Measurements from ENCODE around the gene FHDC1.

FHDC1 gene

GRCh38 chr4:153005899-153006381, 69.8 kb downstream of the FHDC1 start:
- DNase-seq (ENCODE audit: low spot score): no peak

GRCh38 chr4:153008578-153009199, 72.6 kb downstream of the FHDC1 start:
- DNase-seq (ENCODE audit: low spot score): no peak

GRCh38 chr4:153010146-153010545, 74.0 kb downstream of the FHDC1 start:
- no peak for DNase-seq (ENCODE audit: low spot score)

DNA sequence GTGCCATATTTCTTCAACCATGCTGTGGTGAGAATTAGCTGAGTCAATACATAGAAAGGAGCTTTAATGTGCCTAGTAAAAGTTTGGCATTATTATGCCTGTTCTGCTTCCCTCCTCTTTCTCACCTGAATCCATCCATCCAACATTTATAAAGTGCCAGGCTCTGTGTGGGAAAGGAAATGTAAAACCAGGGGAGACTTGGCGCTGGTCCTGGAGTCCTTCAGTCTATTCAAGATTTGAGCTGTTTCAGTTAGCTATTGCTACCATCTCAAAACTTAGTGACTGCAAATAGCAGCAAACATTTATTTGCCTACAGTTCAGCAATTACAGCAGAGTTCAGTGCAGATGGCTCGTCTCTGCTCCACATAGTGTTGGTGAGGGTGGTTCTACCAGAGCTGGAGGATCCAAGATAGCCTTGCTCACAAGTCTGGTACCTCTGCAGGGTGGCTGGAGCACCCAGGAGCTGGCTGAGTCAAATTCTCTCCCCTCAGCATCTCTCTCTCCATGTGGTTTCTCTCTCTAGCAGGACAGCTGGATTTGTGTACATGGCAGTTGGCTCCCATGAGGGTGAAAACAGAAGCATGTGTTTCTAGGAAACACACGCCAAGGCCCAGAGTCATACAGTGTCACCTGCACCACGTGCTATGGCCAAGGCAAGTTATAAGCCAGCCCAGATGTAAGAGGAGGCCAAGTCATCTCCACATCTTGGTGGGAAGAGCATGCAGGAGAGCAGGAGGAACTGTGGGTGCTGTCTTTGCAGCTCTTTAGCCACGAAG, 77.3 kb downstream of the FHDC1 start:
- no peak for DNase-seq (ENCODE audit: low spot score)

DNA sequence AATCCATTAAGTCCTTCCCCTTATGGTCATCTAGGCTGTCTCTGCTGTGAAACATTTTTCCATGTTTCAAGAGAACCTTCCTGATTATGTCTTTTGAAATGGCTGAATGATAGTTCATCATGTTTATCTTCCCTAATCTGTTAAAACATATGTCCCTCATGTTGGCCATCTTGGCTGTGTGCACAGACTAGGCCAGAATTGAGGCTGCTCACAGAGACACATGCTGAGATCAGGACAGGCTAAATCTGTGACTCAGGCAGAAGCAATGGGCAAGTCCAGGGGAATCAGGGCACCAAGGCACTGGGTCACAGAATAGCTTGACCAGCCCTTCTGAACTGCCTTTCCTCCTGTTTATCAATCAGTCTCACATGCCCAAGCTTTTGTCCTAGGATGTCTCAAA, 78.3 kb downstream of the FHDC1 start:
- no peak for DNase-seq (ENCODE audit: low spot score)

DNA sequence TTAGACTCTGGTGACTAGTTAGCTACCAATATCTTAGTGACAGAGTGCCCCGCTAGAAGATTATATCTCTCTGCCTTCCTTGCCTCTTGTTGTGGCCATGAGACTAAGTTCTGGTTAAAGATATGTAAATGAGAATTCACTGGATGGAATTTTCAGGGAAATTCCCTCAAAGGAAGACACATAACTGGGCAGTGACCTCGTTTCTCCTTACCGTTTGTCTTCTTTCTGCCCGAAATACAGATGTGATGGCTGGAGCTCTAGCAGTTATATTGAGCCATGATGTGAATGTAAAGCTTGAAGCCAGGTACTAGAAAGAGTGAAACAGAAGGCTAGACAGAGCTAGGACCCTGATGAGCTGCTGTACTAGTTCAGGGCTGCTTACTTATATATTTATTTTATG, 80.5 kb downstream of the FHDC1 start:
- DNase-seq (ENCODE audit: low spot score): no peak

- no peak for DNase-seq (ENCODE audit: low spot score)
Observed at GRCh38 chr4:153018031-153018430, 81.9 kb downstream of the FHDC1 start.

DNA sequence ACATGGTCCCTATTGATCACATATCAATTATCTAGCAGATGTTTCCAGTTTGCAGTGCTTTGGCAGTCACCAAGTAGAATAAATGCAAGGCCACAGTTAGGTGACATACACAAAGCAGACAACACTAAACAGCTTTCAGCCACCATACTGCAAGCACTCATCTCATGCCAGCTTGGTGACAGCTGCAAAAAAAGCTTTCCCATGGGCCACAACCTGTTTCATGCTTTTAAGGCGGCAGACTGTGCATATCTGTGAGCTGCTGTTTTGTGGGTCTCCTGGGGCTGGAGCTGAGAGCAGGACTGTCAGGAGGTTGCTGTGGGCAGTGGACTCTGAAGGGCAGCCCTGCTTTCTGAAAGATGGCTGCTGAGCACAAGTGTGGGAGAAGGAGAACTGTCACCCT, 82.6 kb downstream of the FHDC1 start:
- no peak for DNase-seq (ENCODE audit: low spot score)

DNA sequence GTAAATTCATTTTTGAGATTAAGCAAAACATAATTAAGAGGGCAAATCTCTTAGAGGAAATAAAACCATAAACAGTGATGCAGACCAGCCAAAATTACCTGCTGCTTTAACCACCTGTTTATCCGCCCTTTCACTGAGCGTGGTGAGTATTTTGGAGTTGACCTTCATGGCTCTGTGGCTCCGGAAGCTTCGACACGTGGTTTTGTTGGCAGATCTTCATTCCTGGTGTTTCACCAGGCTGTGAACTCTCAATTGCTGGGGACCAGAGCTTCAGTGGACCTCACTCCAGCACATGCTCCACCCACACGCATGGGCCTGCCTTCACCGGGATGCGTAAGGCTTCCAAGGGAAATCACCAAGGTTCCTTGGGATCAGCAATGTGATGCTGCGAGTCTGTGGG, 83.8 kb downstream of the FHDC1 start:
- no peak for DNase-seq (ENCODE audit: low spot score)

- DNase-seq (ENCODE audit: low spot score): no peak
Observed at GRCh38 chr4:153020457-153020856, 84.3 kb downstream of the FHDC1 start.

- no peak for DNase-seq (ENCODE audit: low spot score)
Observed at GRCh38 chr4:153021276-153021675, 85.2 kb downstream of the FHDC1 start.

DNA sequence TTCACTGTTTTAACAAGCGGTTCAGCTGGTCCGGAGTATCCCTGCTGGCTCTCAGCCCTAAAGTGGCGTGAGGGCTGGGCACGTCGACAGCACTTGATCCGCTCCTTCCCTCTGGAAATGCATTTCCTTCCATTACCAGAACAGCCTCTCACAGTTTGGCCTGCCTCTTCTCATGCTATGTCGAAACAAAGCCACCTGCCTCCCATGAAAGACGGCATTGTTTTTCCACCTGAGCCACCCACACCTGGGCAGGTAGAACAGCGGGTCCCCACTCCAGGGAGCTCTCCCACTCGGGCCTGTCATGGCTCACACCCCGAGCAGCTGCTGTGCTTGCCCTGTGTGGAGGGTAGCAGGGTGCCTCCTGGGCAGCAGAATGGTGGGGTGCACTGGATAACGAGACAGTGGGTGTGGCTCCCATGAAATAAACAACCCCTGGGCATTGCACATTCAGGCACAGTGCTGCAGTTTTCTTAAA, 86.2 kb downstream of the FHDC1 start:
- DNase-seq (ENCODE audit: low spot score): no peak

- DNase-seq (ENCODE audit: low spot score): no peak
Observed at GRCh38 chr4:153023139-153023538, 87.0 kb downstream of the FHDC1 start.

DNA sequence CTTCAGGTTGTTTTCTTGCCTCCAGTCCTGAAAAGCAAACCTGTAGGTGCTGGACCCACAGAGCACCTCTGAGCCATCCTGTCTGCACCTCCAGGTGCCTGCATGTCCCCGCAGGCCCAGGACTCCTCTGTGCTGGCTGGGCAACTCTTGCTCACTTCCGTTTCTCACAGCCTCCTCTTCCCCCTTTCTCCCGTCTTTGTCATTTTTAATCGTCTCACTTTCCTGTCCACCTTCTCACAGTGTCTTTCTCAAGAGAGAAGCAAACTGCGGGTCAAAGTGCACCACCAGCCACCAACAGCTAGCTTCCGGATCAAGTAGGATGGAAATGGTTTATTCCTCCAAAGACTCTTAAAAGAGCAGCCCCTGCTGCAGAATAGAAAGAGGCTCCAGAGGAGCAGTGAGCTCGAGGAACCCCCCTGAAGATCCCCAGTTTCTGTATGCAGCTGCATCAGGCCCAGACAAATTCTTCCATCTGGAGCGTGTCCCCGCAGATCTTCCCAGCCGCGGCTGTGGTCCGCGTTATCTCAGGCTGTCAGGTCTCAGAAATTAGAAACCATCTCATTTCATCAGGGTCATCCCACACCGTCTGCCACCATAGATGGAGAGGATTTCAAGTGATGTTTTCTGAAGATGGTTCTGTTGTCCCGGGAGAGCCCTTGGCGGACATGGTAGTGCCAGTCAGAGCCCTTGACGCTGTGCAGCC, 87.7 kb downstream of the FHDC1 start:
- no peak for DNase-seq (ENCODE audit: low spot score)

- DNase-seq (ENCODE audit: low spot score): no peak
Observed at GRCh38 chr4:153024466-153024865, 88.3 kb downstream of the FHDC1 start.

DNA sequence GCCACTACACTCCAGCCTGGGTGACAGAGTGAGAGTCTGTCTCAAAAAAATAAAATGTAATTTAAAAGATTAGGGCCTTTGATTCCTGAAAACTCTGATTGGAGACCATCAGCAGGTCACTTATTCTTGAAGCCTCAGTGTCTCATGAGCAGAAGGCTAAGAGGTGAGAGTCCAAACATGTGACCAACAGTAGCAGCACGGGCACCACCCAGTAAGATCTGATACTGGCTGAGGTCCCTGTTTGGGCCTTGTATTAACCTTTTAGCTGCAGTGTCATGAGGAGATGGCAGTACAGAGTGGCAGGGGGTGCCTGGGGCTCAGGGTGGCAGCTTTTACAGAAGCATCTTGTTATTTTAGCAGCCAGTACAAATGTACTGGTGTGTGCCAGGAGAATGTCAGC, 89.3 kb downstream of the FHDC1 start:
- DNase-seq (ENCODE audit: low spot score): no peak

DNA sequence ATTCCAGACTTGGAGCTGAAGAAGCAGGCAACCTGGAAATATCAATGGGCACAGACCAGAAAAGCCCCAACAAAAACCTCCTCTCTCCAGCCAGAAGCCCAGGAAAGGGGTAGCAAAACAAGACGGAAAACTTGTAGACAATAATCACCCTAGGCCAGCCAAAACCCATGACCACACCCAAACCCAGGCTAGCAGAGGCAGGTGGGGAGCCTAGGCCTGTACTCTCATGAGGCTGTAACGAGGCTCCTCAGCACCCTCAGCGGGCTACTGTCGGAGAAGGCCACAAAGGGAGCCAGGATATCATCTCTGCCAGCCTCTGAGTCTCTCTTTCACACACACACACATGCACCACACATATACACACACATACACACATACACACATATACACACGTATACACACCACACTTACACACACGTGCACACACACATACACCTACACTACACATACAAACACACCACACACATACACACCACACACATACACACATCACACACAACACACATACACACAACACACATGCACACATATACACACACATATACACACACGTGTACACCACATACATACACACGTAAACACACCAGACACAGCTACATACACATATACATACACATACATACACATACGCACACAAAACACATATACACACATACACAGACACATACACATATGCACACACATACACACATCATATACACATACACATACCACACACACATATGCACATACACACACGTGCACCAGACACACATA, 90.6 kb downstream of the FHDC1 start:
- no peak for DNase-seq (ENCODE audit: low spot score)

DNA sequence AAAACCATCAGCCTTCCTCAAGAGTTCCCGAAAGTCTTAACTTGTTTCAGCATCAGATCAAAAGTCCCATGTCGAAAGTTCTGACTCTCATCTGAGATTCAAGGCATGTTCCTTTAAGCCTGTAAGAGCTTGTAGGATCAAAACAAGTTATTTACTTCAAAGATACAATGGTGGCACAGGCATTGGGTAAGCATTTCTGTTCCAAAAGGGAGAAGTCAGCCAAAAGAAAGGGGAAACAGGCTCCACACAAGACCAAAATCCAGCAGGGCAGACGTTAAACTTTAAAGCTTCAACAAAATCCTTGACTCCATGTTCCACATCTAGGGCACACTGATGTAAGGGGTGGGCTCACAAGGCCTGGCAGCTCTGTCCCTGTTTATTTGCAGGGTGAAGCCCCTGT, 91.7 kb downstream of the FHDC1 start:
- no peak for DNase-seq (ENCODE audit: low spot score)

DNA sequence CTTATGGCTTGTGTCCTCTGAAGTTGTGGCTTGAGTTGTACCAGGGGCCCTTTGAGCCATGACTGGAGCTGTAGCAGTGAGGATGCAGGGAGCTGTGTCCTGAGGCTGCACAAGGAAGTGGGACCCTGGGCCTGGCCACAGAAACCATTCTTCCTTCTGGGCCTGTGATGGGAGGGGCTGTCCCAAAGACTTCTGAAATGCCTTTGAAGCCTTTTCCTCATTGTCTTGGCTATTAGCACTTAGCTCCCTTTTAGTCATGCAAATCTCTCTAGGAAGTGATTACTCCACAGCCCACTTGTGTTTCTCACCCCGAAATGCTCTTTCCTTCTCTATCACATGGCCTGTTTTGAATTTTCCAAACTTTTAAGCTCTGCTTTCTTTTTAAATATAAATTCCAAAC, 92.4 kb downstream of the FHDC1 start:
- DNase-seq (ENCODE audit: low spot score): no peak
